Measurements from ENCODE around the gene PDZD2.
"Not testable (repeated sequence)": the region's sequence is repeated elsewhere in the genome, so short reads cannot be mapped to it uniquely, and the experiment has no call there.

DNA sequence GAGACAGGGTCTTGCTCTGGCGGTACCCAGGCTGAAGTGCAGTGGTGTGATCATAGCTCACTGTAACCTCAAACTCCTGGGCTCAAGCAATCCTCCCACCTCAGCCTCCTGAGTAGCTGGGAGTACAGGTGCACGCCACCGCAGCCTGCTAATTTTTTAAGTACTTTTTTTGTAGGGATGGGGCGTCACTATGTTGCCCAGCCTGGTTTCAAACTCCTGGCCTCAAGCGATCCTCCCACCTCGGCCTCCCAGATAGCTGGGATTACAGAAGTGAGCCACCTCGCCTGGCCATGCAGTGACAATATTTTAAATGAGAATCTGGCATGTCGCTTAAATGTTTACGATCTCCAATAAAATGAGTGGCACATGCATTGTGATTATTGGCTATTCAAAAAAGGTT lies 376.3 kb downstream of the PDZD2 start:
- TF ChIP-seq, protein P1, sequence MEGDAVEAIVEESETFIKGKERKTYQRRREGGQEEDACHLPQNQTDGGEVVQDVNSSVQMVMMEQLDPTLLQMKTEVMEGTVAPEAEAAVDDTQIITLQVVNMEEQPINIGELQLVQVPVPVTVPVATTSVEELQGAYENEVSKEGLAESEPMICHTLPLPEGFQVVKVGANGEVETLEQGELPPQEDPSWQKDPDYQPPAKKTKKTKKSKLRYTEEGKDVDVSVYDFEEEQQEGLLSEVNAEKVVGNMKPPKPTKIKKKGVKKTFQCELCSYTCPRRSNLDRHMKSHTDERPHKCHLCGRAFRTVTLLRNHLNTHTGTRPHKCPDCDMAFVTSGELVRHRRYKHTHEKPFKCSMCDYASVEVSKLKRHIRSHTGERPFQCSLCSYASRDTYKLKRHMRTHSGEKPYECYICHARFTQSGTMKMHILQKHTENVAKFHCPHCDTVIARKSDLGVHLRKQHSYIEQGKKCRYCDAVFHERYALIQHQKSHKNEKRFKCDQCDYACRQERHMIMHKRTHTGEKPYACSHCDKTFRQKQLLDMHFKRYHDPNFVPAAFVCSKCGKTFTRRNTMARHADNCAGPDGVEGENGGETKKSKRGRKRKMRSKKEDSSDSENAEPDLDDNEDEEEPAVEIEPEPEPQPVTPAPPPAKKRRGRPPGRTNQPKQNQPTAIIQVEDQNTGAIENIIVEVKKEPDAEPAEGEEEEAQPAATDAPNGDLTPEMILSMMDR (IDR thresholded peaks at IDR 0.05; ENCODE audit: low read depth, low read length) = not testable (repeated sequence)
- TF ChIP-seq EZH2phosphoT487 (IDR thresholded peaks at IDR 0.05; ENCODE audit: low read depth) = not testable (repeated sequence)

All from OCI-LY3 (cell line).